ENCODE data around the gene RNASEL.

The RNASEL gene

GRCh38 chr1:182615468-182616129 is 26.5 kb upstream of the RNASEL start (continued):
- TF ChIP-seq, protein P1, sequence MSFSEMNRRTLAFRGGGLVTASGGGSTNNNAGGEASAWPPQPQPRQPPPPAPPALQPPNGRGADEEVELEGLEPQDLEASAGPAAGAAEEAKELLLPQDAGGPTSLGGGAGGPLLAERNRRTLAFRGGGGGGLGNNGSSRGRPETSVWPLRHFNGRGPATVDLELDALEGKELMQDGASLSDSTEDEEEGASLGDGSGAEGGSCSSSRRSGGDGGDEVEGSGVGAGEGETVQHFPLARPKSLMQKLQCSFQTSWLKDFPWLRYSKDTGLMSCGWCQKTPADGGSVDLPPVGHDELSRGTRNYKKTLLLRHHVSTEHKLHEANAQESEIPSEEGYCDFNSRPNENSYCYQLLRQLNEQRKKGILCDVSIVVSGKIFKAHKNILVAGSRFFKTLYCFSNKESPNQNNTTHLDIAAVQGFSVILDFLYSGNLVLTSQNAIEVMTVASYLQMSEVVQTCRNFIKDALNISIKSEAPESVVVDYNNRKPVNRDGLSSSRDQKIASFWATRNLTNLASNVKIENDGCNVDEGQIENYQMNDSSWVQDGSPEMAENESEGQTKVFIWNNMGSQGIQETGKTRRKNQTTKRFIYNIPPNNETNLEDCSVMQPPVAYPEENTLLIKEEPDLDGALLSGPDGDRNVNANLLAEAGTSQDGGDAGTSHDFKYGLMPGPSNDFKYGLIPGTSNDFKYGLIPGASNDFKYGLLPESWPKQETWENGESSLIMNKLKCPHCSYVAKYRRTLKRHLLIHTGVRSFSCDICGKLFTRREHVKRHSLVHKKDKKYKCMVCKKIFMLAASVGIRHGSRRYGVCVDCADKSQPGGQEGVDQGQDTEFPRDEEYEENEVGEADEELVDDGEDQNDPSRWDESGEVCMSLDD (tag by site-specific recombination; IDR thresholded peaks at IDR 0.05) = no peak
- TF ChIP-seq MZF1 (tag by site-specific recombination; IDR thresholded peaks at IDR 0.05; ENCODE audit: borderline replicate concordance) = no peak
- peak; percentile 9; the same call in 1 of the 2 replicates for TF ChIP-seq ZNF449 (tag by site-specific recombination; IDR thresholded peaks at IDR 0.05)
- no peak for TF ChIP-seq KLF8 (tag by site-specific recombination; IDR thresholded peaks at IDR 0.05)

- Histone ChIP-seq H3K4me1 (ENCODE audit: control insufficient read depth, insufficient read depth, low read length) (peaks cover 34% of the 10 kb centered on the region), H3K4me3 (ENCODE audit: low read depth, low read length) (peak overlapping the region; percentile 43), H3K36me3 (ENCODE audit: control insufficient read depth in 2 of 2, insufficient read depth in 1 of 2, low read length in 2 of 2) (no peaks in the 10 kb centered on the region), H3K9me3 (ENCODE audit: control insufficient read depth, insufficient read depth, low read depth, low read length) (no peaks in the 10 kb centered on the region), H3K27ac (ENCODE audit: extremely low read depth, low read depth, low read length) (peak overlapping the region; percentile 98)
- CTCF ChIA-PET = interaction anchor here (0.6 to 6.1 kb wide), 6 partner anchors 10 to 199 kb away, joined by 3 to 41 read pairs (median 6); no protein-coding TSS in a partner anchor
- POLR2A ChIA-PET = interaction anchor here (0.8 to 2.5 kb wide), 5 partner anchors 9 to 226 kb away, joined by 3 to 11 read pairs (median 6); partner anchors contain the start of gene RGS16
- 0 out of 2 replicates have a peak, but pooled peaks have one; percentile 43 for TF ChIP-seq ZNF596 (tag by site-specific recombination; IDR thresholded peaks at IDR 0.05)
- TF ChIP-seq ZSCAN30 (tag by site-specific recombination; IDR thresholded peaks at IDR 0.05) = peak; percentile 62
- TF ChIP-seq YY2 (tag by site-specific recombination; IDR thresholded peaks at IDR 0.05) = no peak
- TF ChIP-seq, protein P2, sequence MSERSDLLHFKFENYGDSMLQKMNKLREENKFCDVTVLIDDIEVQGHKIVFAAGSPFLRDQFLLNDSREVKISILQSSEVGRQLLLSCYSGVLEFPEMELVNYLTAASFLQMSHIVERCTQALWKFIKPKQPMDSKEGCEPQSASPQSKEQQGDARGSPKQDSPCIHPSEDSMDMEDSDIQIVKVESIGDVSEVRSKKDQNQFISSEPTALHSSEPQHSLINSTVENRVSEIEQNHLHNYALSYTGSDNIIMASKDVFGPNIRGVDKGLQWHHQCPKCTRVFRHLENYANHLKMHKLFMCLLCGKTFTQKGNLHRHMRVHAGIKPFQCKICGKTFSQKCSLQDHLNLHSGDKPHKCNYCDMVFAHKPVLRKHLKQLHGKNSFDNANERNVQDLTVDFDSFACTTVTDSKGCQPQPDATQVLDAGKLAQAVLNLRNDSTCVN (tag by site-specific recombination; optimal IDR thresholded peaks at IDR 0.05) = peak; percentile 96
- TF ChIP-seq ZNF571 (tag by site-specific recombination; IDR thresholded peaks at IDR 0.05) = no peak
- TF ChIP-seq ZBTB20 (tag by site-specific recombination; IDR thresholded peaks at IDR 0.05) = peak; percentile 77
- TF ChIP-seq ZNF335 (tag by site-specific recombination; conservative IDR thresholded peaks at IDR 0.05) = no peak
- TF ChIP-seq, protein P3, sequence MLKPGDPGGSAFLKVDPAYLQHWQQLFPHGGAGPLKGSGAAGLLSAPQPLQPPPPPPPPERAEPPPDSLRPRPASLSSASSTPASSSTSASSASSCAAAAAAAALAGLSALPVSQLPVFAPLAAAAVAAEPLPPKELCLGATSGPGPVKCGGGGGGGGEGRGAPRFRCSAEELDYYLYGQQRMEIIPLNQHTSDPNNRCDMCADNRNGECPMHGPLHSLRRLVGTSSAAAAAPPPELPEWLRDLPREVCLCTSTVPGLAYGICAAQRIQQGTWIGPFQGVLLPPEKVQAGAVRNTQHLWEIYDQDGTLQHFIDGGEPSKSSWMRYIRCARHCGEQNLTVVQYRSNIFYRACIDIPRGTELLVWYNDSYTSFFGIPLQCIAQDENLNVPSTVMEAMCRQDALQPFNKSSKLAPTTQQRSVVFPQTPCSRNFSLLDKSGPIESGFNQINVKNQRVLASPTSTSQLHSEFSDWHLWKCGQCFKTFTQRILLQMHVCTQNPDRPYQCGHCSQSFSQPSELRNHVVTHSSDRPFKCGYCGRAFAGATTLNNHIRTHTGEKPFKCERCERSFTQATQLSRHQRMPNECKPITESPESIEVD (tag by site-specific recombination; IDR thresholded peaks at IDR 0.05) = peak; percentile 17; the same call in 1 of the 2 replicates
- TF ChIP-seq HOXA7 (CRISPR knock-in tag; IDR thresholded peaks at IDR 0.05; ENCODE audit: borderline replicate concordance) = no peak
- no peak for TF ChIP-seq HOXD13 (CRISPR knock-in tag; IDR thresholded peaks at IDR 0.05; ENCODE audit: borderline replicate concordance)
- no peak for TF ChIP-seq INSM2 (tag by site-specific recombination; IDR thresholded peaks at IDR 0.05)
- TF ChIP-seq ZNF792 (tag by site-specific recombination; IDR thresholded peaks at IDR 0.05) = 0 out of 2 replicates have a peak, but pooled peaks have one; percentile 10
- peak; percentile 32 for TF ChIP-seq ZEB2 (tag by site-specific recombination; IDR thresholded peaks at IDR 0.05)
- no peak for TF ChIP-seq SP2 (tag by site-specific recombination; IDR thresholded peaks at IDR 0.05)
- TF ChIP-seq ZNF843 (tag by site-specific recombination; IDR thresholded peaks at IDR 0.05) = peak; percentile 45; the same call in 1 of the 2 replicates
- TF ChIP-seq, protein P4, sequence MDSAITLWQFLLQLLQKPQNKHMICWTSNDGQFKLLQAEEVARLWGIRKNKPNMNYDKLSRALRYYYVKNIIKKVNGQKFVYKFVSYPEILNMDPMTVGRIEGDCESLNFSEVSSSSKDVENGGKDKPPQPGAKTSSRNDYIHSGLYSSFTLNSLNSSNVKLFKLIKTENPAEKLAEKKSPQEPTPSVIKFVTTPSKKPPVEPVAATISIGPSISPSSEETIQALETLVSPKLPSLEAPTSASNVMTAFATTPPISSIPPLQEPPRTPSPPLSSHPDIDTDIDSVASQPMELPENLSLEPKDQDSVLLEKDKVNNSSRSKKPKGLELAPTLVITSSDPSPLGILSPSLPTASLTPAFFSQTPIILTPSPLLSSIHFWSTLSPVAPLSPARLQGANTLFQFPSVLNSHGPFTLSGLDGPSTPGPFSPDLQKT (IDR thresholded peaks at IDR 0.05; ENCODE audit: borderline replicate concordance, low read depth, low read length) = no peak
- TF ChIP-seq ZNF394 (tag by site-specific recombination; IDR thresholded peaks at IDR 0.05; ENCODE audit: borderline replicate concordance) = peak; percentile 65
- peak; percentile 90 for TF ChIP-seq EGR2 (tag by site-specific recombination; IDR thresholded peaks at IDR 0.05; ENCODE audit: low read depth)
- peak; percentile 14; the same call in 1 of the 2 replicates for TF ChIP-seq YY1 (tag by site-specific recombination; IDR thresholded peaks at IDR 0.05)
- no peak for TF ChIP-seq ZNF548 (tag by site-specific recombination; IDR thresholded peaks at IDR 0.05)
- peak; percentile 83 for TF ChIP-seq ZNF561 (tag by site-specific recombination; IDR thresholded peaks at IDR 0.05; ENCODE audit: borderline replicate concordance)
These were observed 25.9 kb upstream of the RNASEL start for GRCh38 chr1:182614796-182615454.

All from HEK293 (cell line).